NCI-H146 treated with DMSO at 0.1 percent for 48 hours (cell line): ENCODE measurements around the gene MRPS31.
A peak's percentile ranks its signal among the peaks of the same experiment; 100 is the strongest.
"Not testable (repeated sequence)": the region's sequence is repeated elsewhere in the genome, so short reads cannot be mapped to it uniquely, and the experiment has no call there.

Experiments
- DNase-seq: peaks from one replicate; lab custom pipeline; 2025; ENCODE audit not compliant: unreplicated experiment; lab: John Stamatoyannopoulos, UW

MRPS31 gene

DNA sequence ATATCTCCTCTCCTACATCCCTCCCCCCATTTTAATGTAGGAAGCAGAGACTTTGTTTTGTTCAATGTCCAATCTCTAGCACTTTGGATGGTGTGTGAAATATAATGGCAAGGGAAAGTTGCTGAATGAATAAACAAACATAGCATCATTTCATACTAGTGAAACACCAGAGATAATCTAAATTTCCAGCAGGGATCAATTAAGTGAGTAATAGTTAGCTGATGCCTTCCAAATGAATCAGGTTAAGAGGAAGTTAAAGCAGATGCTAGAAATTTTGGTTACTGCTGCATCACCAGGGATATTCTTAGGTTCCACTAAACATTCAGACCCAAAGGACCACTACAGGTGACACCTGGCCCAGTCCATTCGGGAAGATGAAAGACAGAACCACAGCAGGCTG is 8.1 kb downstream of the MRPS31 start:
- no peak for DNase-seq

DNA sequence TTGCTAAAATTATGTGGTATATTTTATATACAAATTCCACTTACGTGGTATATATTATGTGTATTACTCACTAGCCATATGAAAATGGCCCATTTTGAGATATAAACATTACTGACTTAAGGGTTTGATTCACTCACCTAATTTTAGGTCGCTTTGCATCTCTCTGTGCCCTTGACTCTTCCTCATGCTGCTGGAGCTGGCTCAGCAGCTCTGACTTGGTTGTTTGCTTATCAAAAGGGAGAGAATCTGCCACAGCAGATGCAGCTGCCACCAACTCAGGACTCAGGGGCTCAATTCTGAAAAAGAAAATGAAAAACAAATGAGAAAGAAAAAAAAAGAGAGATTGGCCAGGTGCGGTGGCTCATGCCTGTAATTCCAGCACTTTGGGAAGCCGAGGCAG is 12.2 kb downstream of the MRPS31 start:
- DNase-seq, result no peak

DNA sequence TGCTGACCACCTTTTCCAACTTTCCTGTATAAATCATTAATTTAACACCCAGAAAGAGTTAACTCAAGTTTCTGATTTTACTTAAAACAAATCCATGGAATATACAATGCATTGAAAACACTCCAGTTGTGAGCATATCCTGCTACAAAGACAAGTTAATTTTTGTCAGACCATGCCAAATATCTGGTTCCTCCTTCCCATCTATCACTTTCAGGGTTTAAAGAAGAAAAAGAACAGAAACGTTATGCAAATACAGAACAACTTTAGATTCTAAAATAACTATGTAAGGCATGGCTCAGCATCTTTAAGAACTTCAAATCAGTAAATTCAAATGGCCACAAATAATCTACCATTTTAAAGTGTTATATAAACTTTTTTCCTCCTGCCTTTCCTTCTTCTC is 14.9 kb downstream of the MRPS31 start:
- DNase-seq, result no peak

DNA sequence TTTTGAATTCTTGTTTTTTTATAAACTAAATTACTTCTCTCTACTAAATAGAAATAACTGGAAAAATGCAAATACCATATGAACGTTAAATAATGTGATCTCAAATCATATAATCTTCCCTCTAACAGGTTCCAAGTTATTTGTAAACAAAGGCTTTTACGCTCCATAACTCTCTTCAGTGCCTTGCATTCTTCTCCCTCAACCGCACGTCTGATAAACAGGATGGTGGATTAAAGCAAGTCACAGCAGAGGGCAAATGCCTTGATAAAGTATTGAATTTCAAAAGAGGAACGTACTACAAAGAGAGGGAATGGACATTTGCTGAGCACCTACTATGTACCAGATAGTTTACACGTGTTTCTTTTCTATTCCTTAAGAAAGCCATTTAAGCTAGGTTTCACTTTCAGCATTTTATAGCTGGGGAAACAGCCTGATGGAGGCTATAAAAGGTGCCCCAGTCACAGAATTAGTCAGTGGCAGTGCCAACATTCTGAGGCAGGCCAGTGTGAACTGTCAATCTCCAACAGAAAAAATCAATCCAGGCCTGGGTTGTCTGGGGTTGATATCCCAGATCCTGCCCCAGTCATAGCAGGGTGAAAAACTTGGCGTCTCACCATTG is 15.8 kb downstream of the MRPS31 start:
- DNase-seq, result no peak

DNA sequence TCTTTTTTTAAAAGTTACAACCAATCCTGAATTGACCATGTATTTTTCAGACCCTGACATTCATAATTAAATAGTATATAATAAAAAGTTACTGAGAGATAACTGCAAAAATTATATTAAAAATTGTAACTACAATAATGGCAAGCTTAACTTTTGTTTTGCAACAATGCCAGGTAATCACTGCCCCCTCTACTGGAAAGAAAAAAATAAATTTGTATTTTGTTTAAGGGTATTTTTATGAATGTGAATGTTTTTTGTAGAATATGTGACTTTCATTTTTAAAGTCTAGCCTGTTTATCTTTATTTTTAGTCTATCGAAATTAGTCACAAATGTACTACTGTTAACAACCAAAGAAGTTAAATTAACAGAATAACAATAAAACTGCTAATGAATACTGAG is 21.7 kb downstream of the MRPS31 start:
- DNase-seq, result no peak

DNA sequence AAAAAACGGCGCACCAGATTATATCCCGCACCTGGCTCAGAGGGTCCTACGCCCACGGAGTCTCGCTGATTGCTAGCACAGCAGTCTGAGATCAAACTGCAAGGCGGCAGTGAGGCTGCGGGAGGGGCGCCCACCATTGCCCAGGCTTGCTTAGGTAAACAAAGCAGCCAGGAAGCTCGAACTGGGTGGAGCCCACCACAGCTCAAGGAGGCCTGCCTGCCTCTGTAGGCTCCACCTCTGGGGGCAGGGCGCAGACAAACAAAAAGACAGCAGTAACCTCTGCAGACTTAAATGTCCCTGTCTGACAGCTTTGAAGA is 35.8 kb downstream of the MRPS31 start:
- DNase-seq, result not testable (repeated sequence)

DNA sequence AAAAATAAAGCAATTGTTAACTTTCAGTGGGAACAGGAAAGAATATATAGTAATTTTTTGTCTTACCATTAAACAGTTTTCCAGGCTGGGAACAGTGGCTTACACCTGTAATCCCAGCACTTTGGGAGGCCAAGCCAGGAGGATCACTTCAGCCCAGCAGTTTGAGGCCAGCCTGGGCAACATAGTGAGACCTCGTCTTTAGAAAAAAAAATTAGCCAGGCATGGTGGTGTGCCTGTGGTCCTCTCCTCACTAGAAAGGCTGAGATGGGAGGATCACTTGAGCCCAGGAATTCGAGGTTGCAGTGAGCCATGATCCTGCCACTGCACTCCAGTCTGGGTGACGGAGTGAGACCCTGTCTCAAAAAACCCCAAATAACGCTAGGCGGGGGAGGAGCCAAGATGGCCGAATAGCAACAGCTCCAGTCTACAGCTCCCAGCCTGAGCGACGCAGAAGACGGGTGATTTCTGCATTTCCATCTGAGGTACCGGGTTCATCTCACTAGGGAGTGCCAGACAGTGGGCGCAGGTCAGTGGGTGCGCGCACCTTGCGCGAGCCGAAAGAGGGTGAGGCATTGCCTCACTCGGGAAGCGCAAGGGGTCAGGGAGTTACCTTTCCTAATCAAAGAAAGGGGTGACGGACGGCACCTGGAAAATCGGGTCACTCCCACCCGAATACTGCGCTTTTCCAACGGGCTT is 36.3 kb downstream of the MRPS31 start:
- DNase-seq, result peak; percentile 7

DNA sequence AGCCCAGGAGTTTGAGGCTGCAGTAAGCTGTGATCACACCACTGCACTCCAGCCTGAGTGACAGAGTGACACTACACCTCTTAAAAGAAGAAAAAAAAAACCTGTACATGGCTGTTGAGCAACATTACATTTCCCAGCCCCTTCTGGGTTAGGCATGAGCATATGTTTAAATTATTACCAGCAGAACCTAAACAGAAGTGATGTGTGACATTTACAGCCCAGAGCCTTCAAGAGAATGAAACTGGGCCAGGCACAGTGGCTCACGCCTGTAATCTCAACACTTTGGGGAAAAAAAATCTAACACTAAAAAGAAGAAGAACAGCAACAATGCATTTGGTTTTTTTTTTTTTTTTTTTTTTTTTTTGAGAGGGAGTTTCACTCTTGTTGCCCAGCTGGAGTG is 38.3 kb downstream of the MRPS31 start:
- no peak for DNase-seq

DNA sequence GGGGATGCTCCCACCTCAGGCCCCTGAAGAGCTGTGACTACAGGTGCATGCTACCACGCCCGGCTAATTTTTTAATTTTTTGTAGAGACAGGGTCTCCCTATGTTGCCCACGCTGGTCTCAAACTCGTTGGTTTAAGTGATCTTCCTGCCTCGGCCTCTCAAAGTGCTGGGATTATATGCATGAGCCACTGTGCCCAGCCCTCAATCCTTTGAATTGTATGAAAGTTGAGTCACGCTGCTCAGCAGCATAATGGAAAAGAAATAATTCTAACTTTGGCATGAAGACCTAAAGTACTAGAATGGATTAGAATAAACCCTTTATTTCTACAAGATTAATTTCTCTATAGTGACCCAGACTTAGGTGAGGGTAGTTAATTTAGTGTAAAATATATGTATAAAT is 42.4 kb downstream of the MRPS31 start:
- no peak for DNase-seq

DNA sequence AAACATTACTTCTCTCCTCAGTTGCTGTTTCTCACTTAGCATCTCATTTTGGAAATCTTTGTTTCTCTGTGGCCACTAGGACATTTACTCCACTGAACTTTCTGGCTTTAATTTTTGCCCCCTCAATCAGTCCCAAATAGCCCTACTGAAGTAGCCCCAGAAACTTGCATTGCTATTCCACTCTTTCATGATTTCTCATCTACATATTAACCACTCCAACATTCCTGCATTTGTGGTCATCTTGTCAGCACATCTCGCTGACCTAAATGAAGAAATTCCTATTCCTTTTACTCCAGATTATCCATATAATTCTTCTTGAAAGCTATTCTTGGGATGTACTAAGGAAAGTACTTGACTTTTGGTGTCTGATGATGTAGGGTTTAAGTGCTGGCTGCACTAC is 56.6 kb downstream of the MRPS31 start:
- not testable (repeated sequence) for DNase-seq

DNA sequence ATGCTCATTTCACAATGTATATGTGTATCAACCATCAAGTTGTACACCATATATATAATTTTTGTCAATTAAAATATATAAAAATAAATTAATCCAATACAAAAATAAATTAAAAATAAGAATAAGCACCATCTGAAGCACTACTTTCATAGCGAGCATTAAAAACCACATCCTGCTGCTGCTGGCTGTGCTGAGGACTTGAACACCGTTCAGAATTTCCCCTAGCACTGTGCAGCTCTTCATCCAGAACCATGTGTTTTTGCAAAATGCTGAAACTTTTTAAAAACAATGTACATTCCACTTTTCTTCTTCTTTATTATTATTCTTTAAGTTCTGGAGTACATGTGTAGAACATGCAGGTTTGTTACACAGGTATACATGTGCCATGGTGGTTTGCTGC is 64.6 kb downstream of the MRPS31 start:
- DNase-seq, result no peak

DNA sequence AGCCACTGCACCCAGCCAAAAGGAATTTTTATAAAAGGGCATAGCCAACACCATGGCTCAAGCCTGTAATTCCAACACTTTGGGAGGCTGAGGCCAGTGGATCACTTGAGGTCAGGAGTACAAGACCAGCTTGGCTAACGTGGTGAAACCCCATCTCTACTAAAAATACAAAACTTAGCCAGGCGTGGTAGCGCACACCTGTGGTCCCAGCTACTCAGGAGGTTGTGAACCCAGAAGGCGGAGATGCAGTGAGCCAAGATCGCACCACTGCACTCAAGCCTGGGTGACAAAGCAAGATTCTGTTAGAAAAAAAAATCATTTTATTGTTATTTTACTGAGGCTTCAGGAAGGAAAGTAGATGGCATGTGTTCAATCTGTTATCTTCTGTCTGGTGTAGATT is 73.3 kb downstream of the MRPS31 start:
- no peak for DNase-seq

DNA sequence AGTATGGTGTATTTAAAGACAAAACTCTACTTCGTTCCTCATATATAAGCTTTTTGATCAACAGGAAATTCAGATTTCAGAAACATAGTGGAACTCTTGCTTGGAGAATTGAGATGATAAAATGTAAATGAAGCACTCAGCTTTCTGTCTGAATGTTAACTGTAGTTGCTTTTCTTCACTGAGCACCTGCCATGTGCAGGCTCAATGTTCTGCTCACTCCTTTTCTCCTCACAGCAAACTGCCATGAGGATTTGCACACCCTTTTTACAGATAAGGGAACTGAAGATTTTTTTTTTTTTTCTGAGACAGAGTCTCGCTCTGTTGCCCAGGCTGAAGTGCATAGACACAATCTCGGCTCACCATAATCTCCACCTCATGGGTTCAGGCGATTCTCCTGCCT is 76.6 kb downstream of the MRPS31 start:
- DNase-seq, result no peak

DNA sequence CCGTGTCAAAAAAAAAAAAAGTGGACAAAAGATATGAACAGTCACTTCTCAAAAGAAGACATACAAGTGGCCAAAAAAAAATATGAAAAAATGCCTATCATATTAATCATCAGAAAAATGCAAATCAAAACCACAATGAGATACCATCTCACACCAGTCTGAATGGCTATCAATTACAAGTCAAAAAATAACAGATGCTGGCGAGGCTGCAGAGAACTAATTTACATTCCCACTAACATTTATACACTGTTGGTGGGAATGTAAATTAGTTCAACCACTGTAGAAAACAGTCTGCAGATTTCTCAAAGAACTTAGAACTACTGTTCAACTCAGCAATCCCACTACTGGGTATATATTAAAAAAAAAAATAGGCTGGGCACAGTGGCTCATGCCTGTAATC is 78.0 kb downstream of the MRPS31 start:
- DNase-seq, result no peak

DNA sequence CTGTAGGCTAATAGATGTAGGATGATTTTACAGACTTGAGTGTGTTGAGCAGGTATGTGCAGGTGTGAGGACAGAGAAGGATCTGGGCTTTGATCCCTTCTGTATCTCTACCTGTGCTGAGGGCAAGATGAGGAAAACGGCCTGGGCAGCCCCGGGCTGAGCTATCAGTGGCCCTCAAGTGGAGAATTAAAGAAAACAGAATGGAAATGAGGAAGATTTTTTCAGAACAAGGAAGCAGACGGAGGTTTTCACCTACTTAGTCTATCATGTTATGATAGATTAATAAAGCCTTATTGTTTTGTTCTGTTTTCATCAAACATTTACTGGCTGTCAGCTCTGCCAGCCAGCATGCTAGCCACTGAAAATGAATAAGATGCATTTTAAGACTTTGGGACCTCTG is 82.2 kb downstream of the MRPS31 start:
- DNase-seq, result no peak

DNA sequence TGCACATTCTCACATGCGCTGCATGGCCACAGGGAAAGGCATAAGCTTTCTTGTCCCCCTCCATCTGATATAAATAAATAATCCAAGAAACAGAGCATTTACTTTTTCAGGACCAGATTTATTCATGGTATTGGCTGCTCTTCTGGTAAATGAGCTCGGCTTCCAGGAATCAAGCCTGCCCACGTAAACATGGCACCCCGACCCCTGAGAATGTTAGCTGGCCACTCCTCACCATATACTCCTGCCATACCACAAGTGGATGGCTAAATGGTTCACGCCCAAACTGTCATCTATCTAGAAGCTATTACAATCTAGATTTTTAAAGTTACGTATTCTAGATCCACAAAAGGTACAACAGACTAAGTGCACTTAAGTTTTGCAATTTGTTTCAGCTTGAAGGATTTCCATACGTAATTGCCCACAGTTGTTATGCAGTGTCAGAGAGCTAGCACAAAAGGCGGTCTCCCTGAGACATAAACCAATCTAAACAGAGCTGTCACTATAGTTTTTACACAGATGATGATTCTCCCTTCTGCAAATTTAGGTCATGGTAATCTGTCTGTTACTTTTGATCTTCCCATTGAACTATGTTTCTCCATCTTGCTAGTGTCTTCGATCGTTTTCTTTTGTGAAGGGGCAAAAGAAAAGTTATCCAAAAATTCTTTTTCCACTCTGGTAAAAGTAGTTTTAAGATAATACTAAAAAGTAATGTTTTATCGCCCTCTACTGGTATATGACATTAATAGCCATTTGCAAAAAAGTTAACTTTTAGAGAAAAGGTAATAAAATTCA is 88.3 kb downstream of the MRPS31 start:
- DNase-seq, result peak; percentile 8

DNA sequence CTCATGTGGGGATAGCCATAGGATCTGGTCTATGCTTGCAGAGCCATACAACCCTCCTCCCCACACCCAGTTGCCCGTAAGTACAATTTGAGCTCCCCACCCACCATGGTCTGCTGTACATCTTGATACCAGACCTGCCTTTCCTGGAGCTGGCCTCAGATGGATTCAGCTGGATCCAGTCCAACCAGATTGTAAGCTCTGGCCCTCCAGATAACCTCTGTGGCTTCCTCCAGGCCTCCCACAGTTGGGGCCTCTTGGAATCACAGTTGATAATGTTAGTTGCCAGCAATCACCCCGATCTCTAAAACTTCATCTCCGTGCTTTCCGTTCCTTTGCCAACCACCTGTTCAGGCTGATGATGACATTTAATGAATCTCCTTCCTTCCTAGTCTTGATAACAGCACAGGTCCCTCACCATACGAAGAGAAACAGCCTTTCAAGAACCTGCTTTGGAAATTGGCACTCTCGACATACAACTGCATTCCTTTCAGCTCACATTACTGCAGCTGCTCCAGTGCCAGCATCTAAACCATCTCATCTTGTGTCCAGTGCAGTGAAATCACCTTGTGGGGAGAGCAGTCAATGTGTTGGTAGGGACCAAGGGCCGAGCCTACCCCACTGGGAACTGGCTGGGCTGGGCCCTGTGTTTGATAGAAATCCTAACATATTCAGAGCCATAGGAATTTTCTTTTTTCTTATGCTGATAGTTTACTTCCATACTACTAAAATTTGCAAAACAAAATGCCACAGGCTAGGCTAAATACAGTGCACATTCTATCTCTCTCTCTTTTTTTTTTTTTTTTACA is 89.4 kb downstream of the MRPS31 start:
- no peak for DNase-seq

DNA sequence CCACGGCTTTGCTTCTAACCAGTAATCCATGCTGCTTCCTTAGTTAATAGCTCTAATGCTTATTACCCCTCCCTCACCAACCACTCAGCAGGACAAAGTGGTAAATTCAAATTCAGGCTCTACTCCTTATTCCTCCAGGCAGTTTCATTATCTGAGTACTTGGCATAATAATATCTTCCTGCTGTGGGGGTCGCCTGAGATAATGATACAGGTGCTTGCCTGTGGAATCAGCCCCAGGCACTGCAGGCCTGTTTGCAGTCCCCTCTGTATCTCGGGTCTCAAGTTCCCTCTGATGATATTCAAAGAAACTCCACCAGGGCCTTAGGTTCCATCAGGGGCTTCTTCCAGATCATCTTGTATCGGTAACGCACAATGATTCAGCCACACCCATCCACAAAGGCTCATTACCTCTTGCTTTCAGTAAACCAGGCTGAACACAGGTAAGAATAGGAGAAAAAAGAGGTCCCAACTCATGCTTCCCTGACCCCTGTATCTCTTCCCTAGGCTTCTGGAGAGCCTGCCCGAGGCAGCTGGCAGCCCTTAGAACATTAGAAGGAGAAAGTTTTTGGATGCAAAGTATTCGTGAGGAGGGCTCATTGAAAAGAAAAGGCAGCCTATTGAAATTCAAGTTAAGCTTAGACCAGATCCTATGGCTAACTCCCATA is 90.2 kb downstream of the MRPS31 start:
- peak; percentile 42 for DNase-seq

DNA sequence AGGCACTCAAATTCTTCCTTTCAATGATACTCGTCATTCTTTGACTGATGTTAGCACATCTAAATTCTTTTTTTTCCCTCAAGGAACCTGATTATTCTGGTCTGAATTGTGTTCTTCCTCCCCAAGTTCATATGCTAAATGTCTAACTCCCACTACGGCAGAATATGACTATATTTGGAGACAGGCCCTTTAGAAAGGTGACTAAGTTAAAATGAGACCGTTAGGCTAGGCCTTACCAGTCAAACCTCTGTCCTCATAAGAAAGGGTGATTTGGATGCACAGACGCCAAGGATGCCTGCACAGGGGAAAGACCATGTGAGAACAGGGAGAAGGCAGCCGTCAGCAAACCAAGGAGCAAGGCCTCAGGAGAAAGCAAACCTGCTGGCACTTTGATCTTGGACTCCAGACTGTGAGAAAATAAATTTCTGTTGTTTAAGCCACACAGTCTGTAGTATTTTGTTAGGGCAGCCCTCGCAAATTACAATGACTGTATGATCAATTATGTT is 91.5 kb downstream of the MRPS31 start:
- no peak for DNase-seq
